Central memory CD4-positive, alpha-beta T cell (primary cell): ENCODE results near the gene CAPN12.

Source experiments
- DNase-seq: peaks from one replicate; pipeline ENCODE4 v3.0.0; 2022

The CAPN12 gene

GRCh38 chr19:38725469-38726283 is 18.6 kb downstream of the CAPN12 start:
- DNase-seq, result no peak

- DNase-seq, result no peak
Measured at GRCh38 chr19:38723990-38724854, 20.1 kb downstream of the CAPN12 start.

GRCh38 chr19:38723606-38723965 is 20.7 kb downstream of the CAPN12 start:
- DNase-seq, result no peak

- no peak for DNase-seq
Measured at GRCh38 chr19:38722947-38723605, 21.2 kb downstream of the CAPN12 start.

- DNase-seq, result no peak
Measured at GRCh38 chr19:38721979-38722773, 22.1 kb downstream of the CAPN12 start.

- DNase-seq, result no peak
Measured at GRCh38 chr19:38721496-38721895, 22.8 kb downstream of the CAPN12 start.

- DNase-seq, result no peak
Measured at GRCh38 chr19:38720559-38721236, 23.6 kb downstream of the CAPN12 start.

GRCh38 chr19:38719761-38720558 is 24.3 kb downstream of the CAPN12 start:
- no peak for DNase-seq

GRCh38 chr19:38718747-38719543 is 25.3 kb downstream of the CAPN12 start:
- no peak for DNase-seq

GRCh38 chr19:38717855-38718254 is 26.4 kb downstream of the CAPN12 start:
- no peak for DNase-seq

- no peak for DNase-seq
Measured at GRCh38 chr19:38717051-38717450, 27.2 kb downstream of the CAPN12 start.

GRCh38 chr19:38715555-38715954 is 28.7 kb downstream of the CAPN12 start:
- DNase-seq, result no peak

- DNase-seq, result no peak
Measured at GRCh38 chr19:38714354-38714778, 29.9 kb downstream of the CAPN12 start.

GRCh38 chr19:38713865-38714264 is 30.4 kb downstream of the CAPN12 start:
- no peak for DNase-seq

- DNase-seq, result no peak
Measured at GRCh38 chr19:38713227-38713649, 31.0 kb downstream of the CAPN12 start.

- no peak for DNase-seq
Measured at GRCh38 chr19:38712161-38712748, 32.0 kb downstream of the CAPN12 start.

GRCh38 chr19:38711726-38712153 is 32.5 kb downstream of the CAPN12 start:
- no peak for DNase-seq

- DNase-seq, result no peak
Measured at GRCh38 chr19:38710928-38711725, 33.1 kb downstream of the CAPN12 start.

GRCh38 chr19:38710416-38710702 is 33.9 kb downstream of the CAPN12 start:
- no peak for DNase-seq
